Muscle layer of duodenum (tissue), 2 donors: ENCODE measurements around the gene SGPL1.
"Not testable (repeated sequence)": the region's sequence is repeated elsewhere in the genome, so short reads cannot be mapped to it uniquely, and the experiment has no call there.

Source experiments
- H3K27ac ChIP-seq: one replicate; pipeline ENCODE4 v1.7.0; 2013; ENCODE audit warnings: mild to moderate bottlenecking, low read length
- H3K27me3 ChIP-seq: one replicate; pipeline ENCODE4 v1.7.0; 2013; ENCODE audit warnings: low read depth, mild to moderate bottlenecking, control low read depth, low read length
- H3K36me3 ChIP-seq, 2 donors: one replicate each; pipeline ENCODE4 v1.7.0; 2013; ENCODE audit warnings: low read length in 2 of 2, control low read depth in 1 of 2, mild to moderate bottlenecking in 1 of 2; ENCODE audit not compliant: insufficient read depth in 2 of 2, control insufficient read depth in 1 of 2
- H3K4me1 ChIP-seq, 2 donors: one replicate each; pipeline ENCODE4 v1.7.0; 2013; ENCODE audit warnings: low read length in 2 of 2, mild to moderate bottlenecking in 2 of 2, control low read depth in 1 of 2, moderate library complexity in 1 of 2; ENCODE audit not compliant: insufficient read depth in 2 of 2, control insufficient read depth in 1 of 2
- H3K4me3 ChIP-seq, 2 donors: one replicate each; pipeline ENCODE4 v1.7.0; 2013; ENCODE audit warnings: low read length in 2 of 2, low read depth in 1 of 2, mild to moderate bottlenecking in 1 of 2
- H3K9me3 ChIP-seq, 2 donors: one replicate each; pipeline ENCODE4 v1.7.0; 2013; ENCODE audit warnings: low read length in 2 of 2, control low read depth in 1 of 2, mild to moderate bottlenecking in 1 of 2; ENCODE audit not compliant: control insufficient read depth in 1 of 2
- donor health status: healthy.

Gene SGPL1

DNA sequence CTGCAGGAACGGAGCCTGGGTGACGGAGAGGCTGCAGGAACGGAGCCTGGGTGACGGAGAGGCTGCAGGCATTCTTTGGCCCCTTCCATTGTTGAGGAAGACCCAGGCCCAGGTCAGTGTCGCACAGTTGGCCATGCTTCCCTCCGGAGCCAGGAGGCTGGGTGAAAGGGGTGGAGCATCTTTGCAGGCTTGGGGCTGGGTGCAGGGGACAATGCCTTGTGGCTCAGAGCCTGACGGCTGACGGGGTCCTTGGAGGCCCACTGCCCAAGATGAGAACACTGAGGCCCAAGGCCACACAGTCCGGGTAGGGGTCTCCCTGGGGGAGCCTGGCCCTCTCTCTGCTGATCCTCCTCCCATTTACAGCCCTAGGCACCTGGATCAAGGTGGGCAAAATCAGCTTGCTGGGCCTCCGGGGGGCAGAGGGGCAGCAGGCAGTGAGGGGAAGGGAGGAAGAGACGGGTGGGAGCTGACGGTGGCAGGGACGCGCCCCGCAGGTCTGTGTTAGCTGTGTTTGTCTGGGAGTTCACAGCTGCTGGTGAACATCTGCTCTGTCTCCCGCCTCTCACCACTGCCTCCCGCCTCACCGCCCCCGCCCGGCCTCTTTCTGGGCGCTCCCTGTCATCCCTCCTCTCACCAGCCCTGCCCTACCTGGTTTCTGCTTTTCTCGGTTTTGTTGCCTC lies 103.2 kb downstream of the SGPL1 start:
- no peaks in the 10 kb centered on the region for H3K4me1 ChIP-seq
- H3K9me3 ChIP-seq, result no peaks in the 10 kb centered on the region
- H3K27me3 ChIP-seq, result no peaks in the 10 kb centered on the region
- H3K4me3 ChIP-seq, result no peak overlapping the region
- H3K27ac ChIP-seq, result no peak overlapping the region
- H3K36me3 ChIP-seq, result no peaks in the 10 kb centered on the region

DNA sequence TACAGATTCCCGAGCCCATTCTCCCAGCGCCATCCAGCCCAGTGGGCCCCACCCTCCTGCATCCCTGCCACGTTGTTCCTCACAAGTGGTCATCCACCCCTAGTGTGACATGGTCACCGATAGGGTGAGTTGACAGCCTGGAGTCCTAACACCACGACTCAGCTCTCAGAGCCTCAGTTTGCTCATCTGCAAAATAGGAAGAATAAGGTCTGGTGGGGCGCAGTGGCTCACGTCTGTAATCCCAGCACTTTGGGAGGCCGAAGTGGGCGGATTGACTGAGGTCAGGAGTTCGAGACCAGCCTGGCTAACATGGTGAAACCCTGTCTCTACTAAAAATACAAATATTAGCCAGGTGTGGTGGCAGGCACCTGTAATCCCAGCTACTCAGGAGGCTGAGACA lies 104.2 kb downstream of the SGPL1 start:
- not testable (repeated sequence) for H3K9me3 ChIP-seq, H3K27ac ChIP-seq, H3K27me3 ChIP-seq, H3K4me3 ChIP-seq, H3K36me3 ChIP-seq, H3K4me1 ChIP-seq

- no peak overlapping the region for H3K4me3 ChIP-seq
- no peak overlapping the region for H3K27ac ChIP-seq
- H3K4me1 ChIP-seq, result no peaks in the 10 kb centered on the region
- H3K9me3 ChIP-seq, result no peaks in the 10 kb centered on the region
- no peaks in the 10 kb centered on the region for H3K36me3 ChIP-seq
- H3K27me3 ChIP-seq, result no peaks in the 10 kb centered on the region
These were observed 104.8 kb downstream of the SGPL1 start for GRCh38 chr10:70920519-70920918.

DNA sequence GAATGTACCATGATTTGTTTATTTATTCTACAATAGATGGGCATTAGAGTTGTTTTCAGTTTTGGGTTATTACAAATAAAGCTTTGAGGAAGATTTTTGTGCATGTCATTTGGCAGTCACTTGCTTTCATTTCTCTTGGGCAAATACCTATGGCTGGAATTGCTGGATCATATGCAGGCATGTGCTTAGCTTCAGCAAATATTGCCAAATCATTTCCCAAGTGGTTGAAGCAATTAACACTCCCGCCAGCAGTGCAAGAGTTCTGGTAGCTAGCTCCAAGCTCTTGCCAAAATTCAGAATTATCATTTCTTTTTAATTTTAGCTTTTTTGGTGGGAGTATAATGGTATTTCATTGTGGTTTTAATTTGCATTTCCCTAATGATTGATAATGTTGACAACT lies 105.5 kb downstream of the SGPL1 start:
- Histone ChIP-seq H3K4me3 (no peak overlapping the region), H3K4me1 (no peaks in the 10 kb centered on the region), H3K9me3 (no peaks in the 10 kb centered on the region), H3K27ac (no peak overlapping the region), H3K27me3 (no peaks in the 10 kb centered on the region), H3K36me3 (no peaks in the 10 kb centered on the region)

DNA sequence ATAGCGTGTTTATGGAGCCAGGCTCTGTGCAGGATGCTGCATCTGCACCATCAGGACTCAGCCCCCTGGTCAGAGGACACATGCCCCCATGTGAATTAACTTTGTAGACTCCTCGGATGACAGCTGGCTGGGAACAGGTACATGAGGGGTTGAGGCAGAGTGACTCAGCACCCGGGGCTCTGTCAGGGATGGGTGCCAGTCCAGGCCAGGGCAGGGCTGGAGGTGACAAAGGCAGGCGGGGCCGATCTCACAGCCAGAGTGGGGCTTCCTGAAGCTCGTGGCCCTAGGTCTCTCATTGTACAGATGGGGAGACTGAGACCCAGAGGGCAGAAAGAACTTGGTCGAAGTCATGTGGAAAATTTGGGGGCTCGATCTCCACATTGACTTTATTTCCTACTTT lies 107.9 kb downstream of the SGPL1 start:
- Histone ChIP-seq H3K9me3 (no peaks in the 10 kb centered on the region), H3K27ac (no peak overlapping the region), H3K36me3 (no peaks in the 10 kb centered on the region), H3K4me1 (no peaks in the 10 kb centered on the region), H3K27me3 (no peaks in the 10 kb centered on the region), H3K4me3 (no peak overlapping the region)

- H3K9me3 ChIP-seq, result no peaks in the 10 kb centered on the region
- H3K36me3 ChIP-seq, result no peaks in the 10 kb centered on the region
- H3K27me3 ChIP-seq, result no peaks in the 10 kb centered on the region
- H3K4me1 ChIP-seq, result no peaks in the 10 kb centered on the region
- H3K27ac ChIP-seq, result no peak overlapping the region
- no peak overlapping the region for H3K4me3 ChIP-seq
These were observed 109.9 kb downstream of the SGPL1 start for GRCh38 chr10:70925377-70926225.

DNA sequence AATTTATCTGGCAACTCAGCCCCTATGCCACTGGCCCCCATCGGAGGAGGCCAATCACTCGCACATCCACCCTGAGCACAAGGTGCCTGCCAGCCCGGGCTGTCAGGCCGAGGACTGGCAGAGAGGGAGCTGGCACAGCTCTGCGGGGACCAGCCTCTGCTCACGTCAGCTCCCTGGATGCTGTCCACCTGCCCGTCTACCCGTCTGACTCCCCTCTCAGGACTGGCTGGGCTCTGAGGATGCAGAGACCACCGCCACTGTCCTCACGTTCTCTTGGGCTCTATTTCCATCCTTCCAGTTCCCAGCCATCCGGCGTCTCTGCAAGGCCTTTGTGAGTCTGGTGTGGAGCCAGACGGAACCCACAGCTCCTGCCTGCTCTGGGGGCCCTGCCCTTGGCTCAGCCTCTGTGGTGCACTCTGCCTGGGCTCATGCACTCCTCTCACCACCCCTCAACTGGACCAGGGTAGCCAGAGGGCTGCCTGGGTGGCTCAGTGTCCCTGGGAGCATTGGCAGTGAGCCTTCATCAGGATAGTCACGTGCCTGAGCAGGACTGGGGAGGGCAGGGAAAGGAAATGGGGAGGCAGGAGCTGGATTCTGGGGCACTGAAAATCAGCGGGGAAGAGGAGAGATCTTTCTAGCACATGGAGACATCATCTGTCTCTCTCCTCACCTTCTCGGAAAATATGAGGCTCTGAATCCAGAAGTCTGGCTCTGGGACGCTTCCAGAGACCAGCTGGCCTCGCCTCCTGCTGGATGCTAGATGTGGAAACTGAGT lies 110.7 kb downstream of the SGPL1 start:
- Histone ChIP-seq H3K27ac (no peak overlapping the region), H3K9me3 (no peaks in the 10 kb centered on the region), H3K27me3 (no peaks in the 10 kb centered on the region), H3K4me1 (no peaks in the 10 kb centered on the region), H3K4me3 (no peak overlapping the region), H3K36me3 (no peaks in the 10 kb centered on the region)

DNA sequence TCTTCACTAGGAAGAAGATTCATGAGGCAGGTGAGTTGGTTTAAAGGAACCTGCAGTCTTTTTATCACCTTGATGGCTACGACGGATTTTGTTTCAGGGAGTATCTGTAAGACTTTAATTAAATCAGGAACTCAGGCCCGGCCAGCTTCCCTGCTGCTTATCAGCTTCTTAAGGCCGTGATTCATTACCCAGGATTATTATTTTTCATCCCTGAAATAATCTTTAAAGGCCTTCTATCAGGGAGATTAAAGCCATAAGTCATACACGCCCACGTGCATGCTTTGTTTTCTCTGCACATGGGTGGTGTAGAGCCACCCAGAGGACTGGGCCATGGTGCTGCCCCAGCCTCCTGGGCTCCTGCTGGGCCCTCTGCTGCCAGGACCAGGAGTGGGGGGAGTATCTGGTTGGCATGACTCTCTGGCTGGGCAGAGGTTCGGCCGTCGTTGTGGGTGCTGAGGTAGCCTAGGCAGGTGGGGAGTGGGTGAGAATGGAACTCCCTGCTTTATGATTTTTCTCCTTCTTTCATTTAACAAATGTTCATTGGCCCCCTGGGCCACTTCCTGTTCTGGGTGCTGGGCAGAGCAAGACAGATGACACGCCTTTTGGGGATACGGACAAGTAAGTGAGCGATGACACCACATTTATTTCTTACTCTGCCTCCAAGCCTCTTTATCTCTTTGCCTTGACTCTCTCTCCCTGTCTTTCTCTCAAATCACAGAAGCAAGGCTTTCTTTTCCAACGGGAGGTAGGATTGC lies 111.6 kb downstream of the SGPL1 start:
- no peak overlapping the region for H3K4me3 ChIP-seq
- H3K4me1 ChIP-seq, result no peaks in the 10 kb centered on the region
- no peaks in the 10 kb centered on the region for H3K36me3 ChIP-seq

DNA sequence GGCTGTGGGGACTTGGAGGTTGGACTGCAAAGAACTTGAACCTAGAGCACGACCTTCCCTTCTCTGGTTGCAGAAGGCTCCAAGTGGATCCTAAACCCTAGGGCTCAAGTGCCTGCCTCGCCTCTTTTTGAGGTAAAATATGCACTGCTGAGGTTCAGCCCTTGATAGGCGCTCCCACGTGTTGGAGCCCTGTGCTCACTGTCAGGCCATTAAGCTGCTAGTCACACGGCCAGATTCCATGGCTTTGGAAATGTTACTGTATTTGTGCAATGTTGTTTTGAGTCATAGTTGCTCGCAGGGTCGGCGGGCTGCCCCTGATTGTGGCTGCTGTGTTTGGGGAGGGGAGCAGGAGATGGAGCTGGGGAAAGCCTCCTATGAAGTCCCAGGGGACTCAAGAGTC lies 112.4 kb downstream of the SGPL1 start:
- Histone ChIP-seq H3K9me3 (no peaks in the 10 kb centered on the region), H3K27me3 (no peaks in the 10 kb centered on the region), H3K4me3 (no peak overlapping the region), H3K4me1 (no peaks in the 10 kb centered on the region), H3K36me3 (no peaks in the 10 kb centered on the region), H3K27ac (no peak overlapping the region)

More for the DNA sequence above, 111.6 kb downstream of the SGPL1 start:
- no peaks in the 10 kb centered on the region for H3K27me3 ChIP-seq
- no peaks in the 10 kb centered on the region for H3K9me3 ChIP-seq
- no peak overlapping the region for H3K27ac ChIP-seq

- no peaks in the 10 kb centered on the region for H3K9me3 ChIP-seq
- H3K27ac ChIP-seq, result no peak overlapping the region
- no peak overlapping the region for H3K4me3 ChIP-seq
- H3K27me3 ChIP-seq, result no peaks in the 10 kb centered on the region
- no peaks in the 10 kb centered on the region for H3K4me1 ChIP-seq
- no peaks in the 10 kb centered on the region for H3K36me3 ChIP-seq
These were observed 114.7 kb downstream of the SGPL1 start for GRCh38 chr10:70930263-70931000.
